Activated CD8-positive, alpha-beta memory T cell treated with anti-CD3 and anti-CD28 coated beads for 48 hours (primary cell): ENCODE results near the gene ALOX5AP.
A peak's percentile ranks its signal among the peaks of the same experiment; 100 is the strongest.

Source experiments
- DNase-seq, 3 experiments: peaks; one replicate each; pipeline ENCODE4 v3.0.0-alpha.2; 2020; ENCODE audit warnings: low read depth in 2 of 3, low spot score in 2 of 3

ALOX5AP gene

GRCh38 chr13:30796631-30797601 lies 61.6 kb downstream of the ALOX5AP start:
- no peak for DNase-seq

GRCh38 chr13:30797847-30798535 lies 62.6 kb downstream of the ALOX5AP start:
- DNase-seq: no peak

GRCh38 chr13:30798776-30799355 lies 63.5 kb downstream of the ALOX5AP start:
- DNase-seq: no peak

- no peak for DNase-seq
Observed at GRCh38 chr13:30799356-30799824, 64.0 kb downstream of the ALOX5AP start.

DNA sequence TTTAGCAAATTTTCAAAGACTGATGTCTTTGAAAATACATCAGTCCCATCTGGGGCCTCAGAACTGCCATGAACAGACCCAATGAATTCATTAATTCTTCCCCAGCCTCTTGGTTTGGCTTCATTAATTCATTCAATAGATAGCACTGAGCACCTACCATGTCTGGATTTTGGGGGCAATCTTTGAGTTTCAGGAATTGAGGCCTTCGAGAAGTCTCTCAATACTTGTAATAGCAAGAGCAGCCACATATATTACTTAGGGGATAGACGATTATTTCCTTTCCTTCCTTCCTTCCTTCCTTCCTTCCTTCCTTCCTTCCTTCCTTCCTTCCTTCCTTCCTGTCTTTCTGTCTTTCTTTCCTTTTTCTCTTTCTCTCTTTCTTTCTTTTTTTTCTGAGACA lies 64.8 kb downstream of the ALOX5AP start:
- no peak for DNase-seq

GRCh38 chr13:30802501-30802900 lies 67.2 kb downstream of the ALOX5AP start:
- no peak for DNase-seq

- DNase-seq: peak; percentile 62 to 77 (median 69)
Observed at GRCh38 chr13:30802953-30803478, 67.7 kb downstream of the ALOX5AP start.

GRCh38 chr13:30803749-30804148 lies 68.4 kb downstream of the ALOX5AP start:
- no peak for DNase-seq

- no peak for DNase-seq
Observed at GRCh38 chr13:30804474-30804873, 69.1 kb downstream of the ALOX5AP start.

DNA sequence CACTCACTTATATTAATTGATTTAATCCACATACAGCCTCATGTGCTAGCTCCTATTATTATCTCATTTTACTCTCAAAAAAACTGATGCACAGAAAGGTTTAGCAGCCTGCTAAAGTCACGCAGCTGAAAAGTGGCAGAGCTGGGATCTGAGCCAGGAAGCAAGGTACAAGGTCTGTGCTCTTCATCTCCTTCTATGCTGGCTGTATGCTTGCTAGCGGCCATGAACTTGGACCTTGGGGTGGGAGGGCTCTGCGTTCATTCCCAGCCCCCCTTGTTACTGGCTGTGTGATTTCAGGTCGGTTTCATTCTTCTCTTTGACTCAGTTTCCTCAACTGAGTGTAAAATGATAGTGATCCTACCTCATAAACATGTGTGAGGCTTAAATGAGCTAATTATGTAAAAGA lies 69.8 kb downstream of the ALOX5AP start:
- no peak for DNase-seq

DNA sequence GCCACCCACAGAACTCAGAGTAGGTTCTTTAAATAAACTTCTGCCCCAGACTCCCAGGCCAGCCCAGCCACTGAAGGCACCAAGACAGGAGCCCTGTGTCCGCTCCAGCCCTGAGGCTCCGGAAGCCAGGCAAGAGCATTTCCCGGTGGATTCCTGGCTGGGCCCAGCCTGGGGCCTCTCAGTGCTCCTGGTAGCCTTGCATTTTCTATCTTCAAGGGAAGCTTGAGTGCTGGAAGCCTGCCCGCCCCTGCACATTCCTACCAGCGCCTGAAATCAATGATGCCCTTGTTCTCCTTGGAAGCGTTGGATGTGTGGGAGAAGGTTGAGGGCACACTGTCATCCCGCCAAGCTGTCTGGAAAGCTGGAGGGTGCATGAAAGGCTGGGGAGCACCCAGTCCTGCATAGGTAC lies 70.3 kb downstream of the ALOX5AP start:
- DNase-seq: no peak

- DNase-seq: no peak
Observed at GRCh38 chr13:30806784-30807183, 71.4 kb downstream of the ALOX5AP start.

GRCh38 chr13:30807392-30807791 lies 72.0 kb downstream of the ALOX5AP start:
- no peak for DNase-seq

DNA sequence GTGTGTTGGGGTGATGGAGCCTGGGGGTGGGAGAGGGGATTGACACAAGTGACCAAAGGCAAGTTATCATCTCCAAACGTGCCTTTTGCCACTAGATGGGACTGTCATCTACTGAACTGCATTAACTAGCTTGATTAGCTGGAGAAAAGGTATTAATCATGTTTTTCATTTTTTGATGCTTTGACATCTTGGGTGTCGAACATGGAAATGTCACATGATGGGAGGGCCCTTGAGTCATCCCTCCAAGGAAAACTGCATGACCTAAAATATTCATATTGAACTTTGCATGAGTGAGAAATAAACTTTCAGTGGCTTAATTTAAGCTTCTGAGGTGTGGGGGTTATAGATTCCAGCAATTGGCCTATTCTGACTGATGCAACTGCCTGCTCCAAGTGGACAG lies 73.3 kb downstream of the ALOX5AP start:
- DNase-seq: no peak

GRCh38 chr13:30809787-30810186 lies 74.4 kb downstream of the ALOX5AP start:
- no peak for DNase-seq

DNA sequence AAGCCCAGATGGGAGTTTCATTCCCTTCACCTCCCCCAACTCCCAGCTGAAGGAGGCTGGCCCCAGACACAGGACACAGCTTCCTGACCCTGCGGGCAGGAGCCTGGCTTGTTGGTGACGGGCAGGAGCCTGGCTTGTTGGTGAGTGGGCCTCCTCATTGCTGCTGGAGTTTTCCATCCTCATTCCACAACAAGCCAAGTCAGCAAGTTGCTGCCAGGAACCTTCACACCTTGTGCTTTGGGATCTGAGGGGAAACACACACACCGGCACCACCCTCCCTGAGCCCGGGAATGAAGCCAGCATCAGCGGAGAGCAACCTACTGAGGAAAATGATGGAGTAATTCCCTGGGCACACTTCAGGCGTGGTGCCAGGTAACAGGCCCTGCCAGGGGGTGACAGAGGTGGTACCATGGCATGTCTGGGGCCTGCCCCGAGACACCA lies 74.9 kb downstream of the ALOX5AP start:
- no peak for DNase-seq

GRCh38 chr13:30810801-30811200 lies 75.5 kb downstream of the ALOX5AP start:
- DNase-seq: no peak
